Measurements from ENCODE around the gene EIF2AK2.

EIF2AK2 gene

GRCh38 chr2:37171624-37171950, 14.8 kb upstream of the EIF2AK2 start:
- no peak for DNase-seq (ENCODE audit: low read depth, low spot score)

- DNase-seq (ENCODE audit: low read depth, low spot score) = no peak
These were observed 11.6 kb upstream of the EIF2AK2 start for GRCh38 chr2:37168217-37168981.

DNA sequence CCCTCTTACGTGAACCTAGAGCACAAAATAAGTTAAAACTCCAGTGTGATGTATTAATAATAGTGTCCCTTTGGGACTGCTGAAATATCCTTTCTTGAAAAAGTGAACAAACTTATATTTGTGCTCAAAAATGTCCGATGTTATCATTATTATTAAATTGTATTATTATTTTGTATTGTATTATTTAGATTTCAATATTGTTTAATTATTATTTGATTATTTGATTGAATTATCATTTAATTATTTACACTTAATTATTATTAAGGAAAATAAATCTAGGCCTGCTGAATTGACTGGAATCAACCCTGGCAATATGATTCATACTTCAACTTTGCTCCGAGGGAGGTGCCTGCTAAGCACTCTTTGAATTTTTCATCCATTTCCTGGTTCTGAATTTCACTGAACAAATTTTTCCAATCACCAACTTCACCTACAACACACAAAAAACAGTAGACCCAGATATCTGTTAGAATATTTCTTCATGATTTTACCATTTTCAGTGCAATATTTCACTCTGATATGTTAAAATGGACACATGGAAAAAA, 10.9 kb upstream of the EIF2AK2 start:
- no peak for DNase-seq (ENCODE audit: low read depth, low spot score)

DNA sequence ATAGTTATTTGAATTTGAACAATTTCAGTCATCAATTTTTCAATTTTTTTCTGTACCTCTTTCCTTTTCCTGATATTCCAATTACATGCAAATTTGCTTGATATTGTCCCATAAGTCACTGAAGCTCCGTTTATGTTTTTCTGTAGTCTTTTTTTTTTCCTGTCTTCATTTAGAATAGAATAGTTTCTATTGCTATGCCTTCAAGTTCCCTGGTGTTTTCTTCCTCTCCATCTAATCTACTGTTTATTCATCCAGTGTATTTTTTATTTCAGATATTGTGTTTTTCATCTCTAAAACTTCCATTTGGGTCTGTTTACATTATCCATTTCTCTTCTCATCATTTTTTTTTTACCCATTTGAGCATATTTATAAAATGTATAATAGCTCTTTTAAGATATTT, 8.0 kb upstream of the EIF2AK2 start:
- no peak for DNase-seq (ENCODE audit: low read depth, low spot score)

- DNase-seq (ENCODE audit: low read depth, low spot score) = no peak
These were observed 516 bp downstream of the EIF2AK2 start for GRCh38 chr2:37156071-37156856.

DNA sequence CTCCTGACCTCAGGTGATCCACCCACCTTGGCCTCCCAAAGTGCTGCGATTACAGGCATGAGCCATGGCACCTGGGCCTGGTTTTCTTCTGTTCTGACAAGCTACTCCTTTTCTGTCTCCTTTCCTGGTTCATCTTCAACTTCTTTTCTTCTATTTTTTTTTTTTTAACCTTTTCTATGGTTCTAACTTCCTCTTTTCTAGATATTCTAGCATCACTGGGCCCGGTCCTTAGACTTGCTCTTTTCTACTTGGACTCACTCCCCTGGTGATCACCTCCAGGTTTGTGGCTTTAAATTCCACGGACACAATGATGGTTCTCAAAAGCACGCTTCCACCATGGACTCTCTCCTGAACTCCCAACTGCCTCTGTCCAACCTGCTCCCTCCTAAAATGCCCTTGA, 2.0 kb downstream of the EIF2AK2 start:
- no peak for DNase-seq (ENCODE audit: low read depth, low spot score)

DNA sequence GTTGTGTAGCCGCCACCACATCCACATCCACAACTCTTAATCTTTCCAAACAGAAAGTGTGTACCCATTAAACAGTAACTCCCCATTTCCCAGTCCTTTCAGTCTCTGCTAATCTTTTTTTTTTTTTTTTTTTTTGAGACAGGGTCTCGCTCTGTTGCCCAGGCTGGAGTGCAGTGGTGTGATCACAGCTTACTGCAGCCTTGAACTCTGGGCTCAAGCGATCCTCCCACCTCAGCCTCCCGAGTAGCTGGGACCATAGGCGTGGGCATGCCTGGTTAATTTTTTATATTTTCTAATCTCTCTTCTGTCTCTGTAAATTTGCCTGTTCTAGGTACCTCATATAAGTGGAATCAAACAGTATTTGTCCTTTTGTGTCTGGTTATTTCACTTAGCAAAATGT, 3.6 kb downstream of the EIF2AK2 start:
- DNase-seq (ENCODE audit: low read depth, low spot score) = no peak

DNA sequence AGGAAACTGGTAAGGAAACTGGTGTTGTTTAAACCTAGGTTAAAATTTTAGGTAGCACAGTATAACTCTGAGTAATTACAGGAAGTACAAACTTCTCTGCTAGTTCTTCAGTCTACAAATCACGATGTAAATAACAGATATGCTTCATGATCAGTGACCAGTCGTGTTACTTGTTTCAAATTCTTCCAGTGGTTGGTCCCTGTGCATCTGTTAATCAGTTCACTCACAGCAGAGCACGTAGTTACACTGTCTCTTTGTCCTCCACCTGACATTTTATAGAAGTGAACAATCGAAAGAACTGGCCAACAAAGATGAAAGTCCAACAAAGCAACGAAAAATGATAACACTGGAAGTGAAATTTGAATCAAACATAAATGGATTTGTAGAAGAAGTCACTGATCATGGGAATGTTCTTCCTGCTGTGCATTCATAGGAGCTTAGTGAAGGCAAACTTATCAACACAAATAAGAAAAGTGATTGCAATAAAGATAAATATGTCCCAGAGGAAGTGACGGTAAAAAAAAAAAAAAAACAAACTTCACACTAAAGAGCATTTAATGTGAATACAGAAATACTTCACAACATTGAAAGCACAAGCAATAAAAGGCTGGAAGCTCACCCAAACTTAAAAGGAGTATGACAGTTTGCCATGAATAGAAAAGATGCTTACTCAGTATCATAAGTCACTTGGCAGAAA, 7.0 kb downstream of the EIF2AK2 start:
- DNase-seq (ENCODE audit: low read depth, low spot score) = no peak

DNA sequence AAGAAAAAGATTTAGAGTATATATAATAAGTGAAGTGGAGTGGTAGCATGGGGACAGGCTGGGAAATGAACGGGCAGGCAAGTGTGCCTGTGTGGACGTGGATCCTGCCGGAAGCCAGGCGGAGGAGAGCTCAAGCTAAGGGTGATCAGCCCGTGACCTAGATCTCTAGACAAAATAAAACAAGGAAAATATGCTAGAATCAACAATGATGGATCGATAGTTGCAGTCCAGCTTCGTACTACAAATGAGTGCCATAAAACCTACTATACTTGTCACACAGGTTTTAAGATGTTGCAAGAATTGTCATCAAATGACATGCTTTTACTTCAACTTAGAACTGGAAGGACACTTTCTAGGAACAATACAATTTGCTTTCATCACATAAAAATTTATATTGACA, 8.5 kb downstream of the EIF2AK2 start:
- DNase-seq (ENCODE audit: low read depth, low spot score) = no peak

DNA sequence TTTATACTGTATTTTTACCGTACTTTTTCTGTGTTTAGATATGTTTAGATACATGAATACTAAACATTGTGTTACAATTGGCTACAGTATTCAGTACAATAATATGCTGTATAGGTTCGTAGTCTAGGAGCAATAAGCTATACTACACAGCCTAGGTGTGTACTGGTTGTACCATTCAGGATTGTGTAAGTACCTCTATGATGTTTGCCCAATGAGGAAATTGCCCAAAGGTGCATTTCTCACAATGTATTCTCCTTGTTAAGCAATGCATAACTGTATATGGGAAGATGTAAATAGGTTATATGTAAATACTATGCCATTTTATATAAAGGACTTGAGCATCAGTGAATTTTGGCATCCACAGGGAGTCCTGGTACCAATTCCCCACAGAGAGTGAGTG, 10.7 kb downstream of the EIF2AK2 start:
- no peak for DNase-seq (ENCODE audit: low read depth, low spot score)

GRCh38 chr2:37143974-37144373, 12.8 kb downstream of the EIF2AK2 start:
- DNase-seq (ENCODE audit: low read depth, low spot score) = no peak

DNA sequence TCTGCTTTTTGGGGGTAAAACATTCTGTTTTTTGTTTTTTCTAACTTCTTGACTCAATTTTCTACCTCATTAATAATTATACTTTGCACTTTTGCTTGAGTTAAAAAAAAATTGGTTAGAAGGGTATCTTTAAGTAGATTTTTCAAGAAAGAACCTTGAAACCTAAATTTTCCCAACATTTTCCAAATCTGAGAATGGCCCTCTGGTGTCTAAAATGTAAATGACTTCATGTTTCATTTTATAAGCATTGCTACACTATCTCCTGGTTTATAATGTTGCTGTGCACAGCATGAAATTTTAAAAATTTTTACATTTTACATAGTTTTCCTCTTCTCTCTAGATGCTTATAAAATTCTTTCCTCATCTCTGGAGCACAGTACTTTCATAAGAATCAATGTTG, 14.2 kb downstream of the EIF2AK2 start:
- DNase-seq (ENCODE audit: low read depth, low spot score) = no peak

GRCh38 chr2:37132914-37133313, 23.9 kb downstream of the EIF2AK2 start:
- no peak for DNase-seq (ENCODE audit: low read depth, low spot score)

- no peak for DNase-seq (ENCODE audit: low read depth, low spot score)
These were observed 31.4 kb downstream of the EIF2AK2 start for GRCh38 chr2:37125416-37125815.

DNA sequence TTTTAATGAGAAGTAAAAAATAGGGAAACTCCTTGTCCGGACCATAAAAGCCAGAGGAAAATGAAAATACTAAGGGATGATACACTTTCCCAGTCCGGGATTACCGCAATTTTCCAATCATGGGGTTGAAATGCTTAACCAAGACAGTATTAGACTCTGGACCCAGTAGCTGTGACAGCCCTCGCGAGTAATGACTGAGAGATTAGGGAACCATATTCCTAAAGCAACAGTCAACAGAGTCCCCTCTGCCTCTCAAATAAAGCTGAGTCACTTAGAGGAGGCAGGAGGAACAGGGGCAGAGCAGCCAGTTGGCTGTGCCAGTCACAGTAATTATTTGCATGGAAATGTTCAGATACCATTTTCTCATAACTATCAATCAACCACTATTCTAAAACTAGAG, 37.6 kb downstream of the EIF2AK2 start:
- no peak for DNase-seq (ENCODE audit: low read depth, low spot score)

- no peak for DNase-seq (ENCODE audit: low read depth, low spot score)
These were observed 39.2 kb downstream of the EIF2AK2 start for GRCh38 chr2:37117566-37117965.

GRCh38 chr2:37111958-37112357, 44.8 kb downstream of the EIF2AK2 start:
- no peak for DNase-seq (ENCODE audit: low read depth, low spot score)

DNA sequence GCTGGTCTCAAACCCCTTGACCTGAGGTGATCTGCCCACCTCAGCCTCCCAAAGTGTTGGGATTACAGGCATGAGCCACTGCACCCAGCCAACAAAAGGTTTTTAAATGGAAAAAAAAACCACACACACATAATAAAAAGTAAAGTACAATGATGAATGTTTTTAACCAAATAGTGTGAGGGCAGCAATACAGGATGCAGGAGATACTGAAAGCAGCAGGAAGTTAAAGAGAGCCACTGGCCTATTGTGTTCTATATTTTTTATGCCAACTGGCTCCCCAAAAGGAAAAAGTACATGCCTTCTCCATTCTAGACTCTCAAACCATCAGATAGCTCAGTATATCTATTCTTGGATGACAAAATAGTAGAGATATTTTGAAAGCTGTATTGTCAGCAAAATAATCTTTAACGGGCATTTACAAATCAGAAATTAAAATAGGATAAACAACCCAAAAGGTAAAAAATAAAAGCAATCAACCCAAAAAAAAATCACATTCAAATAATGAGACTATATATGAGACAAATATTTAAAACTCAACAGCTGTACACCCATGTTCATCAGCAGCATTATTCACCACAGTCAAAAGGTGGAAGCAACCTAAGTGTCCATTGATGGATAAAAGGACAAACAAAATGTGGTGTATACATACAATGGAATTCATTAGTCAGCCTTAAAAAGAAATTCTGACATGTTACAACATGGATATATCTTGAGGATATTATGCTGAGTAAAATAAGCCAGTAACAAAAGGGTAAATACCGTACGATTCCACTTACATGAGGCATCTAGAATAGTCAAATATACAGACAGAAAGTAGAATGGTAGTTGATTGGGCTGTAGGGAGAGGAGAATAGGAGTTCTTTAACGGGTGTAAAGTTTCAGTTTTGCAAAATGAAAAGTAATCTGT, 46.2 kb downstream of the EIF2AK2 start:
- no peak for DNase-seq (ENCODE audit: low read depth, low spot score)

DNA sequence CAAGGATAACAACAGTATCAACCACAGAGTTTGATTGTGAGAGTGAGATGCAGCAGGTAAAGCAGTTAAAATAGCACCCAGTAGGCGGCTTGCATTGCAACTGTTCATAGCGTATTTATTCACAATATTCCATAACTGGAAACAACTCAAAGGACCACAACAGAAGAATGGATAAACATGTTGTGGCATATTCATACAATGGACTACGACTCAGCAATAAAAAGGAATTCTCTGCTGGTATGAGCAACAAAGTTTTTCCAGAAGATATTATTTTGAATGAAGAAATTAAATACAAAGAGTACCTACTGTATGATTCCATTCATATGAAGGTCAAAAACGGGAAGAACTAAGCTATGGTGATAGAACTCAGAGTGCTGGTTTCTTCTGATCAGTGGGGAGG, 47.3 kb downstream of the EIF2AK2 start:
- DNase-seq (ENCODE audit: low read depth, low spot score) = no peak

GRCh38 chr2:37105150-37105549, 51.6 kb downstream of the EIF2AK2 start:
- no peak for DNase-seq (ENCODE audit: low read depth, low spot score)

DNA sequence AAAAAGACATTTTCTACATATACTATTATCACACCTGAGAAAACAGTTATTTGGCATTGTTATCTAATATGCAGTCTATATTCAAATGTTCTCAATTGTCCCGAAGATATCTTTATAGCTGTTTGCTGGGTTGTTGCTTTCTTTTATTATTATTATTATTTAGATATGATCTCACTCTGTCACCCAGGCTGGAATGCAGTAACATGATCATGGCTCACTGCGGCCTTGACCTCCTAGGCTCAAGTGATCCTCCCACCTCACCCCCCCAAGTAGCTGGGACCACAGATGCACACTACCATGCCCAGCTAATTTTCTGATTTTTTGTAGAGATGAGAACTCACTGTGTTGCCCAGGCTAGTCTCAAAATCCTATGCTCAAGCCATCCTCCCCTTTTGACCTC, 52.6 kb downstream of the EIF2AK2 start:
- DNase-seq (ENCODE audit: low read depth, low spot score) = no peak

Measured in smooth muscle cell of the brain vasculature (primary cell).